Esophagus squamous epithelium (tissue), 5 donors: ENCODE data around the gene LIPC. TPM values are rescaled to one million over a fixed set of nuclear protein-coding genes. Genes with fewer than 3 reads are reported as not detected.
A peak's percentile ranks its signal among the peaks of the same experiment; 100 is the strongest.

Experiments
- DNase-seq: peaks from one replicate; lab custom pipeline; 2025; lab: John Stamatoyannopoulos, UW
- H3K27ac ChIP-seq, 4 donors: fragments of 200-600 bp; sonication (generic); one replicate each; pipeline ENCODE4 v1.5.1; 2016 to 2019; ENCODE audit warnings: mild to moderate bottlenecking in 1 of 4
- H3K27me3 ChIP-seq, 4 donors: fragments of 200-600 bp; sonication (generic); 1 replicate in 3 of 4; 2 replicates in 1 of 4; pipeline versions ENCODE4 v1.5.1 to v1.6.0; 2017 to 2021; ENCODE audit warnings: antibody characterized with exemption in 1 of 4
- H3K36me3 ChIP-seq, 3 donors: fragments of 200-600 bp; sonication (generic); one replicate each; pipeline ENCODE4 v1.5.1; 2016 to 2019
- H3K4me1 ChIP-seq, 3 donors: fragments of 200-600 bp; sonication (generic); one replicate each; pipeline ENCODE4 v1.5.1; 2017 to 2019
- H3K4me3 ChIP-seq, 4 donors: fragments of 200-600 bp; sonication (generic); 1 replicate in 3 of 4; 2 replicates in 1 of 4; pipeline ENCODE4 v1.5.1; 2016 to 2019; ENCODE audit warnings: mild to moderate bottlenecking in 2 of 4, moderate library complexity in 1 of 4
- H3K9me3 ChIP-seq, 3 donors: fragments of 200-600 bp; sonication (generic); one replicate each; pipeline ENCODE4 v1.5.1; 2016 to 2019
- POLR2A ChIP-seq, 4 donors: fragments of 450-650 bp; IDR thresholded peaks; one replicate each; pipeline ENCODE4 v1.6.1; 2017; ENCODE audit warnings: antibody characterized with exemption in 4 of 4, mild to moderate bottlenecking in 4 of 4, moderate library complexity in 3 of 4
- WGBS, 2 donors: methylation state at CpG; one replicate each; pipeline ENCODE4 v1.1.5; 2018; 5-methylcytosine and 5-hydroxymethylcytosine counted together
- intact Hi-C: fragments of 100-400 bp; cut with DNase I; formaldehyde crosslinking; loops from one replicate; pipeline ENCODE4 v1.15.0; 2022
- total RNA-seq, 4 donors: library from RNA; depleted of rRNA; stranded (reverse); fragments of >200 nt; gene quantifications; one replicate each; pipeline ENCODE4 v1.1.0, GENCODE V29; 2016
- TF ChIP-seq, protein P1 (sequence below), 6 experiments: fragments of 450-650 bp in 4 of 6; fragments of 200-600 bp in 2 of 6; sonication (generic) in 2 of 6; IDR thresholded peaks; one replicate each; pipeline ENCODE4 v1.5.1; 2016 to 2019; ENCODE audit warnings: antibody characterized with exemption in 6 of 6, mild to moderate bottlenecking in 4 of 6, moderate library complexity in 4 of 6
- donor health status: DM: yes; HTN: yes; CAD: no.

LIPC gene
- total RNA-seq, 4 donors from 2014 or later, result 0.27 to 1.1 (median 0.38) TPM; not detected in 1

DNA sequence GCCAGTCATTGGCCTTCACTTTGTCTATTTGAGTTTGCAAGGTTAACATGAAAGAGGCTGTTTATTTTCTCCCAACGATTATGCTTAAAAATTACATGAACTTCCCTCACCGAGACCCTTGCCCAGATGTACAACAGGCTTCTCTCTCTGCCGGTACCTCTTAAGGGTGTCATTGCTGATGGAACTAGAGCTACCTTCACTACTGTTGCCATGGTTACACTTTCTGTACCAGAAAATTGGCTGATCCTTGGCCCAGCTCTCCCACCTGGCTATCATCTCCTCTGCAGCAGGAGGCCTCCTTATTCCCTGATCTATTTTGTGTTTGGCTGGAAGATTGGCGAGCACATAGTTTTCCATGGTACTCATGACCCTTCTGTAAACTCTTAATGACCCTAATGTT lies 24.0 kb upstream of the LIPC start:
- Histone ChIP-seq H3K4me3 (no peak overlapping the region), H3K4me1 (peaks cover 0 to 5% (median 0%) of the 10 kb centered on the region in 3 donors), H3K36me3 (no peaks in the 10 kb centered on the region), H3K27ac (no peak overlapping the region), H3K27me3 (no peaks in the 10 kb centered on the region), H3K9me3 (no peaks in the 10 kb centered on the region)
- 77% methylated on average over 3 to 4 of the region's 4 CpGs for WGBS, 2 donors
- intact Hi-C loops, result no loop called here
- no peak for DNase-seq
- TF ChIP-seq, protein P1, sequence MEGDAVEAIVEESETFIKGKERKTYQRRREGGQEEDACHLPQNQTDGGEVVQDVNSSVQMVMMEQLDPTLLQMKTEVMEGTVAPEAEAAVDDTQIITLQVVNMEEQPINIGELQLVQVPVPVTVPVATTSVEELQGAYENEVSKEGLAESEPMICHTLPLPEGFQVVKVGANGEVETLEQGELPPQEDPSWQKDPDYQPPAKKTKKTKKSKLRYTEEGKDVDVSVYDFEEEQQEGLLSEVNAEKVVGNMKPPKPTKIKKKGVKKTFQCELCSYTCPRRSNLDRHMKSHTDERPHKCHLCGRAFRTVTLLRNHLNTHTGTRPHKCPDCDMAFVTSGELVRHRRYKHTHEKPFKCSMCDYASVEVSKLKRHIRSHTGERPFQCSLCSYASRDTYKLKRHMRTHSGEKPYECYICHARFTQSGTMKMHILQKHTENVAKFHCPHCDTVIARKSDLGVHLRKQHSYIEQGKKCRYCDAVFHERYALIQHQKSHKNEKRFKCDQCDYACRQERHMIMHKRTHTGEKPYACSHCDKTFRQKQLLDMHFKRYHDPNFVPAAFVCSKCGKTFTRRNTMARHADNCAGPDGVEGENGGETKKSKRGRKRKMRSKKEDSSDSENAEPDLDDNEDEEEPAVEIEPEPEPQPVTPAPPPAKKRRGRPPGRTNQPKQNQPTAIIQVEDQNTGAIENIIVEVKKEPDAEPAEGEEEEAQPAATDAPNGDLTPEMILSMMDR (IDR thresholded peaks at IDR 0.05), result no peak
- no peak for TF ChIP-seq POLR2A (IDR thresholded peaks at IDR 0.05)

DNA sequence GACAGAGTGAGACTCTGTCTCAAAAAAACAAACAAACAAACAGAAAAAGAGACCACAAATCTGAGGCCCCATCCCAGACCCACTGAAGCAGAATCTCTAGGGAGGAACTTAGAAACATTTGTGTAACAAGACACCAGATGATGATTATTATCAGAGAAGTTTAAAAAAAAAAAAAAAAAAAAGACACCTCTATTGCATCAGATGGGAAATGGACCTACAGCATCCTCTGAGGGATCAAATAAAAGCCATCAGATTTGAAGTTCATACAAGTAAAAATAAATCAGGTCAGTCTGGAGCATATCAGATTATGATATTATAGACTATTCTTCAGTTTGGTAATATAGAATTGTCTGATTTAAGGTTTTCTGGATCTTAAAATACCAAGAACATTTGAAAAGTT lies 21.9 kb upstream of the LIPC start:
- intact Hi-C loops, result no loop called here
- Histone ChIP-seq H3K9me3 (no peaks in the 10 kb centered on the region), H3K4me1 (peaks cover 0 to 5% (median 0%) of the 10 kb centered on the region in 3 donors), H3K36me3 (no peaks in the 10 kb centered on the region), H3K4me3 (peak overlapping the region in 2 of 4 donors; percentile 25 to 51), H3K27ac (peak overlapping the region in 2 of 4 donors; percentile 39 to 57), H3K27me3 (no peaks in the 10 kb centered on the region)
- no peak for DNase-seq
- no peak for TF ChIP-seq POLR2A (IDR thresholded peaks at IDR 0.05)
- TF ChIP-seq, protein P1 (IDR thresholded peaks at IDR 0.05), result no peak

DNA sequence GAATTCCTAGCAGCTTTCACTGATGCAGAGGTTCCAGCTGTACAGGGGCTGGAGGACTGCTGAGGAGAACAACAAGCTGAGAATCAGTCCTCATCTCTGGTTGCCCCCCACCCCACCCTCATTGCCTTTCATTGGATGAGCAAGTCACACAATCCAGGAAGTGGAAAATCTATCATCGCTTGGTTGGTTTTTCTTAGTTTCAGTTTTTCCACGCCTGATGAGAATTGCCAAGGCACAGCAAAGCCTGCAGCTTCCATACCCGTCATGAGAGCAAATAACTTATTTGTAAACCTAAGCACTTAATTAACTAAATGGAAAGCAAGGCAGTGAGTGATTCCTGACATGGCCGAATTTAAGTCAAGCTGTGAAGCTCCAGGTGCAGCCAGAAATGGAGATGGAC lies 21.4 kb upstream of the LIPC start:
- H3K9me3 ChIP-seq, result no peaks in the 10 kb centered on the region
- no peak for DNase-seq
- WGBS, 2 donors, result 36 to 67% methylated on average over 4 of the region's 4 CpGs
- H3K4me3 ChIP-seq, result peak overlapping the region in 3 of 4 donors; percentile 25 to 51 (median 29)
- no peaks in the 10 kb centered on the region for H3K27me3 ChIP-seq
- no peaks in the 10 kb centered on the region for H3K36me3 ChIP-seq
- no peak for TF ChIP-seq POLR2A (IDR thresholded peaks at IDR 0.05)
- TF ChIP-seq, protein P1 (IDR thresholded peaks at IDR 0.05), result no peak
- H3K4me1 ChIP-seq, result peaks cover 0 to 5% (median 0%) of the 10 kb centered on the region in 3 donors
- intact Hi-C loops, result no loop called here
- peak overlapping the region in 3 of 4 donors; percentile 5 to 57 (median 39) for H3K27ac ChIP-seq

DNA sequence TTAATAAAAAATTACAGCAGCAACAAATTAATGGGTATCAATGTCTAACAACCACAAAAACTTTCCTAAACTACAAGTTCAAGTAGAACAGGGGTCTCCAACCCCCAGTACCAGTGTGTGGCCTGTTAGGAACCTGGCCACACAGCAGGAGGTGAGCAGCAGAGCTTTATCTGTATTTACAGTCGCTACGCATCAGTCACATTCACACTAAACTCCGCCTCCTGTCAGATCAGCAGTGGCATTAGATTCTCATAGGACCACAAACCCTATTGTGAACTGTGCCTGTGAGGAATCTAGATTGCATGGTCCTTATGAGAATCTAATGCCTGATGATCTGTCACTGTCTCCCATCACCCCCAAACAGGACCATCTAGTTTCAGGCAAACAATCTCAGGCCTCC lies 18.5 kb upstream of the LIPC start:
- H3K36me3 ChIP-seq, result no peaks in the 10 kb centered on the region
- no peaks in the 10 kb centered on the region for H3K27me3 ChIP-seq
- no peak for DNase-seq
- H3K9me3 ChIP-seq, result no peaks in the 10 kb centered on the region
- TF ChIP-seq, protein P1 (IDR thresholded peaks at IDR 0.05), result no peak
- TF ChIP-seq POLR2A (IDR thresholded peaks at IDR 0.05), result no peak
- intact Hi-C loops, result no loop called here
- peaks cover 0 to 5% (median 0%) of the 10 kb centered on the region in 3 donors for H3K4me1 ChIP-seq
- H3K27ac ChIP-seq, result no peak overlapping the region
- H3K4me3 ChIP-seq, result no peak overlapping the region
- WGBS, 2 donors, result 97% methylated on average over 3 of the region's 3 CpGs

DNA sequence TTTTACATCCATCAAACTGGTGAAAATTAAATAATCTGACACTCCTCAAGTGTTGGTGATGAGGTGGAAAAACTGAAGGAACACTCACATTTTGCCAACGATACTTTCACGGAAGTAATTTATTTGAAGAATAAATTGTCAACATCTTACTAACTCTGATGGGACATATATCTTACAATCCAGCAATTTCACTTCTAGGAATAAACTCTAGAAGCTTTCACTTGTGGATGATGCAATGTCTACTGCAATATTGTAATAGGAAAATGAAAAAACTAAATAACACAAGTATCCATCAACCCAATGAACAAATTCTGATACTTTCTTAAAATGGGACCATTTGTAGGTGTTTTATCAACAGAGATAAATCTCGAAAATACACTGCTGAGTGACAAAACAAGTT lies 16.2 kb upstream of the LIPC start:
- WGBS, 2 donors, result 89 to 92% methylated on average over 3 of the region's 3 CpGs
- DNase-seq, result no peak
- Histone ChIP-seq H3K4me3 (no peak overlapping the region), H3K36me3 (no peaks in the 10 kb centered on the region), H3K27ac (no peak overlapping the region), H3K9me3 (no peaks in the 10 kb centered on the region), H3K27me3 (no peaks in the 10 kb centered on the region), H3K4me1 (peaks cover 0 to 1% (median 0%) of the 10 kb centered on the region in 3 donors)
- intact Hi-C loops, result no loop called here
- TF ChIP-seq, protein P1 (IDR thresholded peaks at IDR 0.05), result no peak
- TF ChIP-seq POLR2A (IDR thresholded peaks at IDR 0.05), result no peak
